Measurements from ENCODE around the gene CARD6. TPM values are rescaled to one million over a fixed set of nuclear protein-coding genes. Genes with fewer than 3 reads are reported as not detected.
"Not testable (repeated sequence)": the region's sequence is repeated elsewhere in the genome, so short reads cannot be mapped to it uniquely, and the experiment has no call there.

Gene CARD6
- total RNA-seq, 1 donor from 2014 or later: 4.4 TPM

- intact Hi-C loops (cut with micrococcal nuclease): no loop called here
Observed at GRCh38 chr5:40827188-40827977, 13.8 kb upstream of the CARD6 start.

- intact Hi-C loops (cut with micrococcal nuclease): no loop called here
Observed at GRCh38 chr5:40828021-40828631, 13.0 kb upstream of the CARD6 start.

- intact Hi-C loops (cut with micrococcal nuclease): no loop called here
Observed at GRCh38 chr5:40828690-40829661, 12.2 kb upstream of the CARD6 start.

GRCh38 chr5:40829748-40830533 lies 11.2 kb upstream of the CARD6 start:
- intact Hi-C loops (cut with micrococcal nuclease): loop anchor here (10.0 kb wide), 1 partner anchor 1755 kb away; the partner anchor contains the start of gene RICTOR

GRCh38 chr5:40831346-40832210 lies 9.6 kb upstream of the CARD6 start:
- intact Hi-C loops (cut with micrococcal nuclease): loop anchor here (10.0 kb wide), 1 partner anchor 1757 kb away; the partner anchor contains the start of gene RICTOR

GRCh38 chr5:40832345-40832744 lies 8.8 kb upstream of the CARD6 start:
- intact Hi-C loops (cut with micrococcal nuclease): loop anchor here (10.0 kb wide), 1 partner anchor 1758 kb away; the partner anchor contains the start of gene RICTOR

- intact Hi-C loops (cut with micrococcal nuclease): loop anchor here (2.0 to 10.0 kb wide), 3 partner anchors 45 to 1759 kb away; partner anchors contain the start of genes PTGER4 and RICTOR
Observed at GRCh38 chr5:40833712-40834229, 7.4 kb upstream of the CARD6 start.

GRCh38 chr5:40834391-40834848 lies 6.7 kb upstream of the CARD6 start:
- intact Hi-C loops (cut with micrococcal nuclease): loop anchor here (2.0 to 10.0 kb wide), 3 partner anchors 44 to 1760 kb away; partner anchors contain the start of genes PTGER4 and RICTOR

- intact Hi-C loops (cut with micrococcal nuclease): loop anchor here (1.0 to 10.0 kb wide), 5 partner anchors 37 to 1760 kb away; partner anchors contain the start of genes PRKAA1, PTGER4, RICTOR and TTC33
Observed at GRCh38 chr5:40834849-40835787, 6.0 kb upstream of the CARD6 start, which contains the start of gene RPL37. Gene RPL37, minus strand, starts transcription at chr5:40835222. Its CDS starts 37 bp downstream, at chr5:40835185.

- intact Hi-C loops (cut with micrococcal nuclease): loop anchor here (10.0 kb wide), 1 partner anchor 1763 kb away; the partner anchor contains the start of gene RICTOR
Observed at GRCh38 chr5:40838086-40838485, 3.1 kb upstream of the CARD6 start.

GRCh38 chr5:40842351-40842750 lies 1.2 kb downstream of the CARD6 start:
- intact Hi-C loops (cut with micrococcal nuclease): no loop called here

- intact Hi-C loops (cut with micrococcal nuclease): no loop called here
Observed at GRCh38 chr5:40844565-40844964, 3.4 kb downstream of the CARD6 start.

GRCh38 chr5:40846371-40846770 lies 5.2 kb downstream of the CARD6 start:
- intact Hi-C loops (cut with micrococcal nuclease): no loop called here

- intact Hi-C loops (cut with micrococcal nuclease): no loop called here
Observed at GRCh38 chr5:40847525-40847924, 6.4 kb downstream of the CARD6 start.

- intact Hi-C loops (cut with micrococcal nuclease): no loop called here
Observed at GRCh38 chr5:40853632-40854192, 12.5 kb downstream of the CARD6 start.

- intact Hi-C loops (cut with micrococcal nuclease): no loop called here
Observed at GRCh38 chr5:40860711-40861110, 19.5 kb downstream of the CARD6 start.

- intact Hi-C loops (cut with micrococcal nuclease): not testable (repeated sequence)
Observed at GRCh38 chr5:40865004-40865403, 23.8 kb downstream of the CARD6 start.

All from T-helper 2 cell treated with Interferon-gamma antibody and Interleukin-4, amounts not matched to agents 100 ng/mL and 5 ng/mL, for 36 hours (primary cell).